ENCODE results near the gene LRCH4. TPM values are rescaled to one million over a fixed set of nuclear protein-coding genes. Genes with fewer than 3 reads are reported as not detected.

Gene LRCH4
- total RNA-seq, 1 donor from 2014 or later = 42.0 TPM

- TF ChIP-seq, protein P1, sequence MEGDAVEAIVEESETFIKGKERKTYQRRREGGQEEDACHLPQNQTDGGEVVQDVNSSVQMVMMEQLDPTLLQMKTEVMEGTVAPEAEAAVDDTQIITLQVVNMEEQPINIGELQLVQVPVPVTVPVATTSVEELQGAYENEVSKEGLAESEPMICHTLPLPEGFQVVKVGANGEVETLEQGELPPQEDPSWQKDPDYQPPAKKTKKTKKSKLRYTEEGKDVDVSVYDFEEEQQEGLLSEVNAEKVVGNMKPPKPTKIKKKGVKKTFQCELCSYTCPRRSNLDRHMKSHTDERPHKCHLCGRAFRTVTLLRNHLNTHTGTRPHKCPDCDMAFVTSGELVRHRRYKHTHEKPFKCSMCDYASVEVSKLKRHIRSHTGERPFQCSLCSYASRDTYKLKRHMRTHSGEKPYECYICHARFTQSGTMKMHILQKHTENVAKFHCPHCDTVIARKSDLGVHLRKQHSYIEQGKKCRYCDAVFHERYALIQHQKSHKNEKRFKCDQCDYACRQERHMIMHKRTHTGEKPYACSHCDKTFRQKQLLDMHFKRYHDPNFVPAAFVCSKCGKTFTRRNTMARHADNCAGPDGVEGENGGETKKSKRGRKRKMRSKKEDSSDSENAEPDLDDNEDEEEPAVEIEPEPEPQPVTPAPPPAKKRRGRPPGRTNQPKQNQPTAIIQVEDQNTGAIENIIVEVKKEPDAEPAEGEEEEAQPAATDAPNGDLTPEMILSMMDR (IDR thresholded peaks at IDR 0.05) = no peak
These were observed 9.3 kb upstream of the LRCH4 start for GRCh38 chr7:100595188-100595587.

DNA sequence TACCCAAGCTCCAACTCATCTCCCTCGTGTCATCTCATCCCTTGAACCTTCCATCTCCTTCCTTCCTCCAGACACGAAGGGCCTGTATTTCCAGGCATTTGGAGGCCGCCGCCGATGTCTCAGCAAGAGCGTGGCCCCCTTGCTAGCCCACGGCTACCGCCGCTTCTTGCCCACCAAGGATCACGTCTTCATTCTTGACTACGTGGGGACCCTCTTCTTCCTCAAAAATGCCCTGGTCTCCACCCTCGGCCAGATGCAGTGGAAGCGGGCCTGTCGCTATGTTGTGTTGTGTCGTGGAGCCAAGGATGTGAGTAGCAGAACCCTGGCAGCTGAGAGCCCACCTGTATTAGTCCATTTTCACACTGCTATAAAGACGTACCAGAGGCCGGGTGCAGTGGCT lies 5.7 kb upstream of the LRCH4 start:
- no peak for DNase-seq (ENCODE audit: low spot score)
- Mint-ChIP-seq H3K27me3 (ENCODE audit: low read depth) (no peaks in the 10 kb centered on the region), H3K36me3 (ENCODE audit: low read depth) (no peaks in the 10 kb centered on the region), H3K4me3 (ENCODE audit: unreplicated experiment) (no peak overlapping the region), H3K4me1 (ENCODE audit: low read depth) (peaks cover 13% of the 10 kb centered on the region), H3K9me3 (ENCODE audit: low read depth) (no peaks in the 10 kb centered on the region), H3K27ac (ENCODE audit: unreplicated experiment) (no peak overlapping the region)
- TF ChIP-seq, protein P1 (IDR thresholded peaks at IDR 0.05) = no peak

More at GRCh38 chr7:100595188-100595587, 9.3 kb upstream of the LRCH4 start:
- Mint-ChIP-seq H3K9me3 (ENCODE audit: low read depth) (no peaks in the 10 kb centered on the region), H3K4me1 (ENCODE audit: low read depth) (peaks cover 4% of the 10 kb centered on the region), H3K27ac (ENCODE audit: unreplicated experiment) (no peak overlapping the region), H3K36me3 (ENCODE audit: low read depth) (no peaks in the 10 kb centered on the region), H3K4me3 (ENCODE audit: unreplicated experiment) (no peak overlapping the region), H3K27me3 (ENCODE audit: low read depth) (no peaks in the 10 kb centered on the region)
- DNase-seq (ENCODE audit: low spot score) = no peak

DNA sequence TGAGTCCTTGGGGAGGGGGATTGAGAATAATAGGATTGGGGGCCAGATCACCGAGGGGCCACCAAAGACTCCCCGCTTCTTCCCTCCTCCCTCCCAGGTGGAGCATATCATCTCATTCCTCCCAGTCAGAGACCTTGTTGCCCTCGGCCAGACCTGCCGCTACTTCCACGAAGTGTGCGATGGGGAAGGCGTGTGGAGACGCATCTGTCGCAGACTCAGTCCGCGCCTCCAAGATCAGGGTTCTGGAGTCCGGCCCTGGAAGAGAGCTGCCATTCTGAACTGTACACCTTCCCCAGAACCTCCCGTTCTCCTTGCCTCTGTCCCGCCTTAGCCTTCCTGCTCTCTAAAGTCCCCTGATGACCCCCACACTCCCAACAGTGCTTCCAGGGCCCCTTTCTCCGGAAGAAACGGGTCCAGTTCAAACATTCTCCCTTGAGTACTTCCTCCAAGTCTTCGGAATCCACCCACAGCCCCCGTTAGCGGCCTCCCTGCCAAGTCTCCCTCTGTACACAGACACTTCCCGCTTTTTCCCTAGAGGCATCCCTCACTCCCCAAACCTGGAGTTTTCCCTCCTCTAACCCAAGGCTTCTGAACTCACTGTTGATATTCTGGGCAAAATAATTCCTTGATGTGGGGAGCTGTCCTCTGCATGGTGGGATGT lies 4.3 kb upstream of the LRCH4 start:
- peaks cover 16% of the 10 kb centered on the region for H3K4me1 Mint-ChIP-seq (ENCODE audit: low read depth)
- no peak overlapping the region for H3K4me3 Mint-ChIP-seq (ENCODE audit: unreplicated experiment)
- TF ChIP-seq, protein P1 (IDR thresholded peaks at IDR 0.05) = no peak

GRCh38 chr7:100589341-100589947 lies 3.5 kb upstream of the LRCH4 start:
- H3K27ac Mint-ChIP-seq (ENCODE audit: unreplicated experiment) = no peak overlapping the region
- H3K4me1 Mint-ChIP-seq (ENCODE audit: low read depth) = peaks cover 24% of the 10 kb centered on the region
- no peaks in the 10 kb centered on the region for H3K9me3 Mint-ChIP-seq (ENCODE audit: low read depth)
- no peak for DNase-seq (ENCODE audit: low spot score)
- H3K36me3 Mint-ChIP-seq (ENCODE audit: low read depth) = no peaks in the 10 kb centered on the region
- no peaks in the 10 kb centered on the region for H3K27me3 Mint-ChIP-seq (ENCODE audit: low read depth)
- no peak overlapping the region for H3K4me3 Mint-ChIP-seq (ENCODE audit: unreplicated experiment)
- TF ChIP-seq, protein P1 (IDR thresholded peaks at IDR 0.05) = no peak

More for the DNA sequence above, 4.3 kb upstream of the LRCH4 start:
- no peaks in the 10 kb centered on the region for H3K36me3 Mint-ChIP-seq (ENCODE audit: low read depth)
- H3K27me3 Mint-ChIP-seq (ENCODE audit: low read depth) = no peaks in the 10 kb centered on the region
- H3K27ac Mint-ChIP-seq (ENCODE audit: unreplicated experiment) = peak overlapping the region; percentile 37
- H3K9me3 Mint-ChIP-seq (ENCODE audit: low read depth) = no peaks in the 10 kb centered on the region
- no peak for DNase-seq (ENCODE audit: low spot score)

DNA sequence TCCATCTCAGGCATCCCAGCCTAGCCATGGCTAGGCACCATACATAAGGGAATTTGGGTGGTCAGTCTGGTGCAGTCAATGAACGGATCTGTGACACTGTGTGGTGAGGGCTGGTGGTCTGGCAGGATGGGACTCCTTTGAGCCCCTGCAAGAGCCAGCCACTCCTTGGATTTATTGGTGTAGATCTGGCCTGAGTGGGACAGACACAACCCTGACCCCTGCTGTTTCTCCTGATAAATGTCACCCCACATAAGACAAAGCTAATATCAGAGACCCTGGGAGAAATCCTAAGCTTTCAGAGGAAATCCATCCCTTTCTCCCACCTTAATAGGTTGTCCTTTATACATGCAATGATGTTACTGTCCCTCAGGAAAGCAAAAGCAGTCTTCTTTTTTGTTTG lies 2.5 kb upstream of the LRCH4 start:
- Mint-ChIP-seq H3K27me3 (ENCODE audit: low read depth) (no peaks in the 10 kb centered on the region), H3K4me1 (ENCODE audit: low read depth) (peaks cover 34% of the 10 kb centered on the region), H3K4me3 (ENCODE audit: unreplicated experiment) (no peak overlapping the region), H3K9me3 (ENCODE audit: low read depth) (no peaks in the 10 kb centered on the region), H3K27ac (ENCODE audit: unreplicated experiment) (no peak overlapping the region), H3K36me3 (ENCODE audit: low read depth) (no peaks in the 10 kb centered on the region)
- TF ChIP-seq, protein P1 (IDR thresholded peaks at IDR 0.05) = peak; percentile 60
- DNase-seq (ENCODE audit: low spot score) = no peak
